HG02571 (cell line): ENCODE results near the gene PDZK1IP1.
"Not testable (repeated sequence)": the region's sequence is repeated elsewhere in the genome, so short reads cannot be mapped to it uniquely, and the experiment has no call there.

ENCODE experiments used
- ATAC-seq: cut with Tn5 transposase; IDR thresholded peaks from one replicate; pipeline ENCODE4 v1.9.1; 2021; ENCODE audit warnings: mild to moderate bottlenecking, moderate library complexity; ENCODE audit not compliant: unreplicated experiment

The PDZK1IP1 gene

DNA sequence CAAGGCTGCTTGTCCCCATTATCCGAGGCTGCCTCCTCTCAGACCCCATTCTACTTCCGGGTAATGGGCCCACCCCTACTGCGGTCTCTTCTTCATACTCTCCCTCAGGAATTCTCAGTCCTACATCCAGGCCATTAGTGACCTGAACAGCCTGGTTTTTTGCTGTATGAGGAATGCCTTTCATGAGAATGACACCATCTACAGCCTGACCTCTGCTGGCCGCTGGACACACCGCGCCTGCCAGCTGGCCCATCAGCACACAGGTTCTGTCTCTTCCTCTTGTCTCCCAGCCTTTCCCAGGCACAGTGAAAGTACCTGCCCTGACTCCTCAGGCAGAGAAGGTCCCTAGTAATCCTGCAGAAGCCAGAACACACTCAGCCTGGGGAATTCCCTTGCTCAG, 46.2 kb downstream of the PDZK1IP1 start:
- not testable (repeated sequence) for ATAC-seq

DNA sequence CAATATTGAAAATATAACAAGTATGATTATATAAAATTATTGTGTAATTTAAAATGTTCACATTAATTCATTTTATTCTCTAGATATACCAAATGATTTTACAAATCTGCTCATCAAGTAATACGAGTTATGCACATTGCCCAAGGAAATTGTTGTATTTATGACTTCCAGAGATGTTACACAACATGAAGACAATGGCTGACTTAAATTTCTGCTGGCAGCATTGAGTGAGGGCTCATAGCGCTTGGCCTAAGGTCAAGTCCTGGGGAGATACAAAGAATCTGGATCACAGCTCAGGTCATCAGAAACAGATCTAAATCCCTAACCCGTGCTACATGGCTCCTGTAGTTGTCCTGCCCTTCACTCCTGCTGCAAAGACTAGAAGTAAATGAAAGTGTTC, 49.5 kb downstream of the PDZK1IP1 start:
- ATAC-seq = not testable (repeated sequence)

DNA sequence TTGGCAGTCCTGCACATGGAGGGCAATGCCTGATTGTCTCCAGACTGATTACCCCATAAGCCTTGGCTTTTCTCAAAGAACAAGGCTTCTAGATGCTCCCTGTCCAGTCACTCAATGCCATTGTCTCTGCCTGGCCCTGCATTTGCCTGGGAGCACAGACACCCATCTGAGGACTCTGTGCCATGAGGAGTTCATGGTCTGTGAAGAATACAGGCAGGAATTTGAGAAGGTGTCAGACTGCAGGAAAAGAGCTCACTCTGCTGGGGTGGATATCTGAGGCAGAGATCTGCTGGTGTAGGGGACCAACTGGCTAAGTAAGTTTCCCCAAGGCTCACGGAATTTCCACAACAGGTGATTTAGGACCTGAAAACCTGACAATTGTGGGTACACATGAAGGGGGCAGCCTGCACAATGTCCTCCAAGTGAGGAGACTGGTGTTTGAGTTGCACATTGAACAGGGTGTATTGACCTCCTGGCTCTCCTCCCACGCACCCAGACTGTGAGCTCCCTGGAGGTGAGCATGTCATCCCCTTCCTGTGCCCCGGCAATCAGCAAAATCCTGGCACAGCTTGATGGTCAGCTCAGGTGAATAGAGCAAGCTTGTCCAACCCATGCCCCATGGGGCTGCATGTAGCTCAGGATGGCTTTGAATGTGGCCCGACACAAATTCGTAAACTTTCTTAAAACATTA, 51.8 kb downstream of the PDZK1IP1 start:
- ATAC-seq = no peak

DNA sequence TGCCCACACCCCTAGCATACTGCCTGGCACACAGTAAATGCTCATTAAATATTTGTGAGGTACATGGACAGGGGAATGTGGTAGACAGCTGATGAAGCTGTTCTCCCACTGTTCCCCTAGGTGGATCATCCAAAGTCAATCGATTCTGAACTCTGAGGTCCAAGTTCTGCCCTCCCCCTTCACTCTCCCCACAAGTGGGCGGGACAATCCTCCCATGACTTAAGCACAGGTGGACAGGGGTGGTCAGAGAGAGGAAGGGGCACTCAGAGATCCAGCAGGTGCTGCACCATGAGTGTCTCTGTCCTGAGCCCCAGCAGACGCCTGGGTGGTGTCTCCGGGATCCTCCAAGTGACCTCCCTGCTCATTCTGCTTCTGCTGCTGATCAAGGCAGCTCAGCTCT, 52.6 kb downstream of the PDZK1IP1 start, which contains the start of gene CYP4A22:
TSS of gene CYP4A22 (plus strand) at position 244 of the 400 bp plus-strand sequence. CDS start at position 289, 45 bp downstream.
- ATAC-seq = no peak
